Endothelial cell (in vitro differentiated cells): ENCODE measurements around the gene PPP4R2. TPM values are rescaled to one million over a fixed set of nuclear protein-coding genes. Genes with fewer than 3 reads are reported as not detected.
"Not testable (repeated sequence)": the region's sequence is repeated elsewhere in the genome, so short reads cannot be mapped to it uniquely, and the experiment has no call there.

Source experiments
- DNase-seq: peaks from one replicate; pipeline ENCODE4 v3.0.0; 2021; ENCODE audit warnings: low spot score
- H3K27ac Mint-ChIP-seq: one replicate; pipeline ENCODE4 v1.8.0; 2021; ENCODE audit warnings: mixed read lengths, inconsistent platforms; ENCODE audit not compliant: unreplicated experiment
- H3K27me3 Mint-ChIP-seq: one replicate; pipeline ENCODE4 v1.8.0; 2021; ENCODE audit warnings: mild to moderate bottlenecking, moderate library complexity, mixed read lengths, inconsistent platforms; ENCODE audit not compliant: unreplicated experiment
- H3K36me3 Mint-ChIP-seq: one replicate; pipeline ENCODE4 v1.8.0; 2021; ENCODE audit warnings: mild to moderate bottlenecking, low read depth, mixed read lengths, inconsistent platforms; ENCODE audit not compliant: unreplicated experiment
- H3K4me1 Mint-ChIP-seq: one replicate; pipeline ENCODE4 v1.8.0; 2021; ENCODE audit warnings: mild to moderate bottlenecking, mixed read lengths, inconsistent platforms; ENCODE audit not compliant: unreplicated experiment
- H3K4me3 Mint-ChIP-seq: one replicate; pipeline ENCODE4 v1.8.0; 2021; ENCODE audit warnings: mild to moderate bottlenecking, mixed read lengths, inconsistent platforms; ENCODE audit not compliant: unreplicated experiment
- H3K9me3 Mint-ChIP-seq: one replicate; pipeline ENCODE4 v1.8.0; 2021; ENCODE audit warnings: mixed read lengths, inconsistent platforms; ENCODE audit not compliant: unreplicated experiment
- CTCF ChIP-seq: fragments of 200-600 bp; sonication (generic); IDR thresholded peaks from one replicate; pipeline ENCODE4 v1.5.0; 2021; ENCODE audit warnings: antibody characterized with exemption; ENCODE audit not compliant: unreplicated experiment
- total RNA-seq: library from RNA; stranded (reverse); fragmentation: NEBNext Ultra II Directional; extraction: Animal tissue kit (Norgen Biotek cat#: 25700); gene quantifications from one replicate; pipeline ENCODE4 v1.2.1, GENCODE V29; 2021; ENCODE audit not compliant: unreplicated experiment

Gene PPP4R2
- total RNA-seq, 1 donor from 2014 or later = 100.0 TPM

- no peaks in the 10 kb centered on the region for H3K27me3 Mint-ChIP-seq
- TF ChIP-seq CTCF = no peak
These were observed 64.8 kb downstream of the PPP4R2 start, which contains the start of gene EBLN2 for GRCh38 chr3:73061416-73061815. Gene EBLN2 (plus strand): TSS chr3:73061659. CDS start chr3:73062082, 423 bp downstream.

GRCh38 chr3:73066243-73066642 lies 69.6 kb downstream of the PPP4R2 start:
- H3K36me3 Mint-ChIP-seq = peaks cover 15% of the 10 kb centered on the region
- not testable (repeated sequence) for H3K9me3 Mint-ChIP-seq, H3K27me3 Mint-ChIP-seq, DNase-seq, H3K4me3 Mint-ChIP-seq, H3K4me1 Mint-ChIP-seq, H3K27ac Mint-ChIP-seq

More at GRCh38 chr3:73061416-73061815, 64.8 kb downstream of the PPP4R2 start, which contains the start of gene EBLN2:
- DNase-seq = no peak
- Mint-ChIP-seq H3K27ac (no peak within 1 kb of the TSS), H3K9me3 (no peaks in the 10 kb centered on the region), H3K4me3 (no peak within 1 kb of the TSS), H3K4me1 (peaks cover 11% of the 10 kb centered on the region), H3K36me3 (peaks cover 19% of the 10 kb centered on the region)

GRCh38 chr3:73068419-73068818 lies 71.8 kb downstream of the PPP4R2 start:
- H3K27ac Mint-ChIP-seq = no peak overlapping the region
- no peaks in the 10 kb centered on the region for H3K9me3 Mint-ChIP-seq
- TF ChIP-seq CTCF = no peak
- no peaks in the 10 kb centered on the region for H3K4me1 Mint-ChIP-seq
- H3K27me3 Mint-ChIP-seq = no peaks in the 10 kb centered on the region
- peaks cover 8% of the 10 kb centered on the region for H3K36me3 Mint-ChIP-seq
- H3K4me3 Mint-ChIP-seq = no peak overlapping the region
- DNase-seq = no peak

GRCh38 chr3:73069187-73069586 lies 72.6 kb downstream of the PPP4R2 start:
- no peak overlapping the region for H3K4me3 Mint-ChIP-seq
- no peak overlapping the region for H3K27ac Mint-ChIP-seq
- H3K27me3 Mint-ChIP-seq = no peaks in the 10 kb centered on the region
- no peaks in the 10 kb centered on the region for H3K9me3 Mint-ChIP-seq
- DNase-seq = no peak
- no peaks in the 10 kb centered on the region for H3K4me1 Mint-ChIP-seq
- no peak for TF ChIP-seq CTCF
- H3K36me3 Mint-ChIP-seq = peaks cover 8% of the 10 kb centered on the region

- no peaks in the 10 kb centered on the region for H3K9me3 Mint-ChIP-seq
- no peaks in the 10 kb centered on the region for H3K4me1 Mint-ChIP-seq
- no peak overlapping the region for H3K27ac Mint-ChIP-seq
- H3K27me3 Mint-ChIP-seq = no peaks in the 10 kb centered on the region
- H3K4me3 Mint-ChIP-seq = no peak overlapping the region
- peaks cover 6% of the 10 kb centered on the region for H3K36me3 Mint-ChIP-seq
- no peak for DNase-seq
- TF ChIP-seq CTCF = no peak
These were observed 73.3 kb downstream of the PPP4R2 start for GRCh38 chr3:73069775-73070444.
